Mesenchymal stem cell (in vitro differentiated cells and primary cell): Measurements from ENCODE around the gene SIAH3. TPM values are rescaled to one million over a fixed set of nuclear protein-coding genes. Genes with fewer than 3 reads are reported as not detected.

Experiments used
- DNase-seq: peaks from one replicate; pipeline ENCODE4 v3.0.0-alpha.2; 2013
- H2AFZ ChIP-seq: one replicate; pipeline ENCODE4 v1.6.1; 2013; ENCODE audit warnings: low read depth, mild to moderate bottlenecking, control low read depth, inconsistent platforms, low read length, moderate library complexity
- H2AK5ac ChIP-seq: 2 replicates; pipeline ENCODE4 v1.6.1; 2013; ENCODE audit warnings: low read length, moderate library complexity, mild to moderate bottlenecking, inconsistent platforms; ENCODE audit not compliant: severe bottlenecking
- H2BK120ac ChIP-seq: one replicate; pipeline ENCODE4 v1.6.1; 2013; ENCODE audit warnings: low read depth, mild to moderate bottlenecking, inconsistent platforms, low read length, moderate library complexity
- H2BK12ac ChIP-seq, 2 experiments: one replicate each; pipeline ENCODE4 v1.6.1; 2013; ENCODE audit warnings: inconsistent platforms in 2 of 2, low read length in 2 of 2, mild to moderate bottlenecking in 2 of 2, moderate library complexity in 2 of 2, control low read depth in 1 of 2
- H2BK15ac ChIP-seq: one replicate; pipeline ENCODE4 v1.6.1; 2013; ENCODE audit warnings: mild to moderate bottlenecking, low read depth, inconsistent platforms; ENCODE audit not compliant: poor library complexity, severe bottlenecking
- H2BK5ac ChIP-seq: 2 replicates; pipeline ENCODE4 v1.6.1; 2013; ENCODE audit warnings: low read depth, mild to moderate bottlenecking, low read length, control low read depth, inconsistent platforms; ENCODE audit not compliant: poor library complexity, severe bottlenecking
- H3K14ac ChIP-seq, 2 experiments: one replicate each; pipeline ENCODE4 v1.6.1; 2013; ENCODE audit warnings: inconsistent platforms in 2 of 2, low read length in 2 of 2, control low read depth in 1 of 2, mild to moderate bottlenecking in 1 of 2, moderate library complexity in 1 of 2
- H3K18ac ChIP-seq, 2 experiments: one replicate each; pipeline ENCODE4 v1.6.1; 2013; ENCODE audit warnings: inconsistent platforms in 2 of 2, low read length in 2 of 2, control low read depth in 1 of 2, low read depth in 1 of 2, mild to moderate bottlenecking in 1 of 2
- H3K23ac ChIP-seq, 2 experiments: one replicate each; pipeline ENCODE4 v1.6.1; 2013; ENCODE audit warnings: inconsistent platforms in 2 of 2, low read length in 2 of 2, mild to moderate bottlenecking in 2 of 2, moderate library complexity in 2 of 2, control low read depth in 1 of 2
- H3K27ac ChIP-seq: 2 replicates; pipeline ENCODE4 v1.5.1; 2013; ENCODE audit warnings: mild to moderate bottlenecking, moderate library complexity, low read length, control low read depth, inconsistent platforms; ENCODE audit not compliant: poor library complexity, severe bottlenecking
- H3K27me3 ChIP-seq, 2 experiments: 2 replicates each; pipeline versions ENCODE4 v1.6.1 to v1.7.0; 2013; ENCODE audit warnings: low read length in 2 of 2, mild to moderate bottlenecking in 2 of 2, moderate library complexity in 2 of 2, control low read depth in 1 of 2, inconsistent platforms in 1 of 2; ENCODE audit not compliant: control insufficient read depth in 1 of 2, insufficient read depth in 1 of 2
- H3K36me3 ChIP-seq, 2 experiments: 2 replicates each; pipeline versions ENCODE4 v1.6.1 to v1.7.0; 2013; ENCODE audit warnings: low read length in 2 of 2, control low read depth in 1 of 2, inconsistent platforms in 1 of 2, low read depth in 1 of 2, mild to moderate bottlenecking in 1 of 2; ENCODE audit not compliant: insufficient read depth in 2 of 2, control insufficient read depth in 1 of 2
- H3K4ac ChIP-seq, 2 experiments: one replicate each; pipeline ENCODE4 v1.6.1; 2013; ENCODE audit warnings: inconsistent platforms in 2 of 2, low read length in 2 of 2, mild to moderate bottlenecking in 2 of 2, moderate library complexity in 2 of 2, control low read depth in 1 of 2, low read depth in 1 of 2
- H3K4me1 ChIP-seq: 2 replicates; pipeline ENCODE4 v1.6.1; 2013; ENCODE audit warnings: low read depth, low read length, control low read depth; ENCODE audit not compliant: control insufficient read depth, insufficient read depth
- H3K4me2 ChIP-seq: 2 replicates; pipeline ENCODE4 v1.6.1; 2013; ENCODE audit warnings: low read length, mild to moderate bottlenecking, inconsistent platforms; ENCODE audit not compliant: poor library complexity, severe bottlenecking
- H3K4me3 ChIP-seq, 2 experiments: 2 replicates each; pipeline versions ENCODE4 v1.5.1 to v1.7.0; 2013; ENCODE audit warnings: low read length in 2 of 2, mild to moderate bottlenecking in 2 of 2, control low read depth in 1 of 2, low read depth in 1 of 2; ENCODE audit not compliant: insufficient read depth in 1 of 2
- H3K79me1 ChIP-seq: replicated peaks from 2 replicates; pipeline ENCODE4 v1.6.1; 2013; ENCODE audit warnings: mild to moderate bottlenecking, control low read depth, low read length, inconsistent platforms; ENCODE audit not compliant: poor library complexity, severe bottlenecking
- H3K9ac ChIP-seq: 2 replicates; pipeline ENCODE4 v1.7.0; 2013; ENCODE audit warnings: mild to moderate bottlenecking, low read length, moderate library complexity
- H3K9me3 ChIP-seq: 2 replicates; pipeline ENCODE4 v1.7.0; 2013; ENCODE audit warnings: mild to moderate bottlenecking, low read length; ENCODE audit not compliant: control insufficient read depth
- H4K8ac ChIP-seq: one replicate; pipeline ENCODE4 v1.6.1; 2013; ENCODE audit warnings: inconsistent platforms, mild to moderate bottlenecking, low read length, moderate library complexity
- H4K91ac ChIP-seq: one replicate; pipeline ENCODE4 v1.6.1; 2013; ENCODE audit warnings: mild to moderate bottlenecking, low read length, inconsistent platforms
- WGBS: methylation state at CpG from one replicate; pipeline ENCODE4 v1.1.7; 2013; ENCODE audit warnings: mixed read lengths; 5-methylcytosine and 5-hydroxymethylcytosine counted together
- small RNA-seq: library from polyadenylated mRNA; stranded (forward); fragments of <200 nt; extraction: miRNeasy Mini kit (QIAGEN cat#:217004); gene quantifications from one replicate; pipeline ENCODE3, GENCODE V24; 2013; ENCODE audit warnings: low read depth

Gene SIAH3

GRCh38 chr13:45728759-45729158, 122.8 kb downstream of the SIAH3 start:
- Histone ChIP-seq H3K36me3 (no peaks in the 10 kb centered on the region), H3K18ac (no peak overlapping the region), H2AK5ac (no peak overlapping the region), H3K4me2 (no peak overlapping the region), H3K79me1 (no peaks in the 10 kb centered on the region), H2AFZ (no peak overlapping the region), H2BK5ac (no peak overlapping the region), H3K9me3 (no peaks in the 10 kb centered on the region), H2BK12ac (no peak overlapping the region), H3K27ac (no peak overlapping the region), H3K4me3 (no peak overlapping the region), H3K4ac (no peak overlapping the region), H3K27me3 (peaks cover 26 to 80% of the 10 kb centered on the region in 2 experiments), H3K4me1 (no peaks in the 10 kb centered on the region), H4K8ac (no peak overlapping the region), H4K91ac (no peak overlapping the region), H2BK120ac (no peak overlapping the region), H3K14ac (no peak overlapping the region), H2BK15ac (no peak overlapping the region), H3K23ac (no peak overlapping the region), H3K9ac (no peak overlapping the region)
- 62% methylated on average over 6 of the region's 6 CpGs for WGBS
- DNase-seq, result no peak

Small RNA genes within 50 kb of the gene (small RNA-seq; reads per million reads assigned to genes)
- gene RF00017, result not detected
